Stimulated activated naive CD8-positive, alpha-beta T cell treated with anti-CD3 and anti-CD28 coated beads, Interleukin-15, Interleukin-2, amounts not matched to agents 100 ng/mL and 50 ng/mL, for 24 hours (primary cell): ENCODE data around the gene ORM1.
A peak's percentile ranks its signal among the peaks of the same experiment; 100 is the strongest.

ENCODE experiments used
- H3K27ac Mint-ChIP-seq: one replicate; pipeline ENCODE4 v1.8.0; 2021; ENCODE audit warnings: mild to moderate bottlenecking, mixed read lengths
- H3K27me3 Mint-ChIP-seq: one replicate; pipeline ENCODE4 v1.8.0; 2021; ENCODE audit warnings: mixed read lengths
- H3K36me3 Mint-ChIP-seq: one replicate; pipeline ENCODE4 v1.8.0; 2021; ENCODE audit warnings: low read depth, mixed read lengths
- H3K4me1 Mint-ChIP-seq: one replicate; pipeline ENCODE4 v1.8.0; 2021; ENCODE audit warnings: low read depth, mixed read lengths
- H3K4me3 Mint-ChIP-seq: one replicate; pipeline ENCODE4 v1.8.0; 2021; ENCODE audit warnings: mild to moderate bottlenecking, mixed read lengths
- H3K9me3 Mint-ChIP-seq: one replicate; pipeline ENCODE4 v1.8.0; 2021; ENCODE audit warnings: mixed read lengths

Gene ORM1

GRCh38 chr9:114336157-114336556, 13.3 kb downstream of the ORM1 start:
- no peaks in the 10 kb centered on the region for H3K27me3 Mint-ChIP-seq
- H3K9me3 Mint-ChIP-seq: peaks cover 3% of the 10 kb centered on the region
- no peak overlapping the region for H3K4me3 Mint-ChIP-seq
- H3K36me3 Mint-ChIP-seq: peaks cover 53% of the 10 kb centered on the region
- H3K4me1 Mint-ChIP-seq: peaks cover 30% of the 10 kb centered on the region
- no peak overlapping the region for H3K27ac Mint-ChIP-seq

GRCh38 chr9:114336699-114337395, 13.9 kb downstream of the ORM1 start:
- H3K9me3 Mint-ChIP-seq: peaks cover 3% of the 10 kb centered on the region
- no peak overlapping the region for H3K4me3 Mint-ChIP-seq
- peak overlapping the region; percentile 21 for H3K27ac Mint-ChIP-seq
- peaks cover 32% of the 10 kb centered on the region for H3K4me1 Mint-ChIP-seq
- no peaks in the 10 kb centered on the region for H3K27me3 Mint-ChIP-seq
- H3K36me3 Mint-ChIP-seq: peaks cover 60% of the 10 kb centered on the region

- peaks cover 3% of the 10 kb centered on the region for H3K9me3 Mint-ChIP-seq
- H3K27me3 Mint-ChIP-seq: no peaks in the 10 kb centered on the region
- peaks cover 69% of the 10 kb centered on the region for H3K36me3 Mint-ChIP-seq
- H3K27ac Mint-ChIP-seq: peak overlapping the region; percentile 47
- H3K4me1 Mint-ChIP-seq: peaks cover 27% of the 10 kb centered on the region
- no peak overlapping the region for H3K4me3 Mint-ChIP-seq
Observed at GRCh38 chr9:114338187-114338586, 15.3 kb downstream of the ORM1 start.

- no peaks in the 10 kb centered on the region for H3K27me3 Mint-ChIP-seq
- no peak overlapping the region for H3K4me3 Mint-ChIP-seq
- H3K27ac Mint-ChIP-seq: peak overlapping the region; percentile 67
- H3K36me3 Mint-ChIP-seq: peaks cover 80% of the 10 kb centered on the region
- H3K4me1 Mint-ChIP-seq: peaks cover 27% of the 10 kb centered on the region
- H3K9me3 Mint-ChIP-seq: peaks cover 3% of the 10 kb centered on the region
Observed at GRCh38 chr9:114339130-114339908, 16.4 kb downstream of the ORM1 start.

- Mint-ChIP-seq H3K9me3 (no peaks in the 10 kb centered on the region), H3K27ac (peak overlapping the region; percentile 69), H3K36me3 (peaks cover 83% of the 10 kb centered on the region), H3K4me1 (peaks cover 26% of the 10 kb centered on the region), H3K4me3 (no peak overlapping the region), H3K27me3 (no peaks in the 10 kb centered on the region)
Observed at GRCh38 chr9:114341152-114341830, 18.4 kb downstream of the ORM1 start.

- H3K36me3 Mint-ChIP-seq: peaks cover 85% of the 10 kb centered on the region
- no peaks in the 10 kb centered on the region for H3K9me3 Mint-ChIP-seq
- H3K27ac Mint-ChIP-seq: no peak overlapping the region
- H3K27me3 Mint-ChIP-seq: no peaks in the 10 kb centered on the region
- H3K4me3 Mint-ChIP-seq: no peak overlapping the region
- peaks cover 33% of the 10 kb centered on the region for H3K4me1 Mint-ChIP-seq
Observed at GRCh38 chr9:114341991-114342390, 19.1 kb downstream of the ORM1 start.

GRCh38 chr9:114342755-114343440, 20.0 kb downstream of the ORM1 start:
- peaks cover 89% of the 10 kb centered on the region for H3K36me3 Mint-ChIP-seq
- H3K27me3 Mint-ChIP-seq: no peaks in the 10 kb centered on the region
- no peak overlapping the region for H3K4me3 Mint-ChIP-seq
- H3K9me3 Mint-ChIP-seq: no peaks in the 10 kb centered on the region
- peaks cover 38% of the 10 kb centered on the region for H3K4me1 Mint-ChIP-seq
- peak overlapping the region; percentile 65 for H3K27ac Mint-ChIP-seq

- H3K36me3 Mint-ChIP-seq: peaks cover 90% of the 10 kb centered on the region
- H3K9me3 Mint-ChIP-seq: no peaks in the 10 kb centered on the region
- H3K27ac Mint-ChIP-seq: peak overlapping the region; percentile 65
Observed at GRCh38 chr9:114343471-114344187, 20.7 kb downstream of the ORM1 start.

GRCh38 chr9:114344188-114344566, 21.3 kb downstream of the ORM1 start:
- Mint-ChIP-seq H3K4me3 (no peak overlapping the region), H3K27me3 (no peaks in the 10 kb centered on the region), H3K4me1 (peaks cover 43% of the 10 kb centered on the region), H3K36me3 (peaks cover 89% of the 10 kb centered on the region), H3K9me3 (no peaks in the 10 kb centered on the region), H3K27ac (peak overlapping the region; percentile 71)

More at GRCh38 chr9:114343471-114344187, 20.7 kb downstream of the ORM1 start:
- Mint-ChIP-seq H3K4me1 (peaks cover 42% of the 10 kb centered on the region), H3K27me3 (no peaks in the 10 kb centered on the region), H3K4me3 (no peak overlapping the region)

GRCh38 chr9:114344692-114345091, 21.8 kb downstream of the ORM1 start:
- no peaks in the 10 kb centered on the region for H3K9me3 Mint-ChIP-seq
- peak overlapping the region; percentile 71 for H3K27ac Mint-ChIP-seq
- no peak overlapping the region for H3K4me3 Mint-ChIP-seq
- H3K4me1 Mint-ChIP-seq: peaks cover 46% of the 10 kb centered on the region
- peaks cover 89% of the 10 kb centered on the region for H3K36me3 Mint-ChIP-seq
- no peaks in the 10 kb centered on the region for H3K27me3 Mint-ChIP-seq

GRCh38 chr9:114345493-114346065, 22.7 kb downstream of the ORM1 start:
- H3K4me1 Mint-ChIP-seq: peaks cover 51% of the 10 kb centered on the region
- H3K27ac Mint-ChIP-seq: peak overlapping the region; percentile 92
- H3K4me3 Mint-ChIP-seq: no peak overlapping the region

GRCh38 chr9:114346146-114346545, 23.2 kb downstream of the ORM1 start:
- H3K4me3 Mint-ChIP-seq: peak overlapping the region; percentile 60
- peaks cover 52% of the 10 kb centered on the region for H3K4me1 Mint-ChIP-seq
- H3K27ac Mint-ChIP-seq: peak overlapping the region; percentile 92
- peaks cover 91% of the 10 kb centered on the region for H3K36me3 Mint-ChIP-seq
- H3K27me3 Mint-ChIP-seq: no peaks in the 10 kb centered on the region
- no peaks in the 10 kb centered on the region for H3K9me3 Mint-ChIP-seq

More at GRCh38 chr9:114345493-114346065, 22.7 kb downstream of the ORM1 start:
- Mint-ChIP-seq H3K27me3 (no peaks in the 10 kb centered on the region), H3K9me3 (no peaks in the 10 kb centered on the region), H3K36me3 (peaks cover 91% of the 10 kb centered on the region)

- peaks cover 88% of the 10 kb centered on the region for H3K36me3 Mint-ChIP-seq
- peaks cover 62% of the 10 kb centered on the region for H3K4me1 Mint-ChIP-seq
- H3K4me3 Mint-ChIP-seq: peak overlapping the region; percentile 69
- H3K27ac Mint-ChIP-seq: peak overlapping the region; percentile 99
- H3K9me3 Mint-ChIP-seq: no peaks in the 10 kb centered on the region
- H3K27me3 Mint-ChIP-seq: no peaks in the 10 kb centered on the region
Observed at GRCh38 chr9:114347675-114348074, 24.8 kb downstream of the ORM1 start.
